Right renal cortex interstitium (tissue), 3 donors: ENCODE results near the gene NSUN4. TPM values are rescaled to one million over a fixed set of nuclear protein-coding genes. Genes with fewer than 3 reads are reported as not detected.
"Not testable (repeated sequence)": the region's sequence is repeated elsewhere in the genome, so short reads cannot be mapped to it uniquely, and the experiment has no call there.

Source experiments
- DNase-seq, 3 donors: peaks; one replicate each; pipeline ENCODE4 v3.0.0-alpha.2; 2013; ENCODE audit warnings: low read depth in 3 of 3, low spot score in 2 of 3
- polyA plus RNA-seq, 3 donors: library from polyadenylated mRNA; unstranded; fragments of 120-200 nt; gene quantifications; one replicate each; pipeline ENCODE4 v1.2.1, GENCODE V29; 2013; ENCODE audit not compliant: insufficient read length in 3 of 3

The NSUN4 gene
- polyA plus RNA-seq, result 10 to 100 TPM; 25.4 to 28.0 (median 27.8) TPM

- DNase-seq, result peak; percentile 86 to 90 (median 87)
Observed at GRCh38 chr1:46340404-46341221, at the start of gene NSUN4. TSS of gene NSUN4 (plus strand) at chr1:46340807. CDS start at chr1:46340827, 20 bp downstream.

GRCh38 chr1:46295306-46295705 lies 45.3 kb upstream of the NSUN4 start:
- DNase-seq, result no peak

DNA sequence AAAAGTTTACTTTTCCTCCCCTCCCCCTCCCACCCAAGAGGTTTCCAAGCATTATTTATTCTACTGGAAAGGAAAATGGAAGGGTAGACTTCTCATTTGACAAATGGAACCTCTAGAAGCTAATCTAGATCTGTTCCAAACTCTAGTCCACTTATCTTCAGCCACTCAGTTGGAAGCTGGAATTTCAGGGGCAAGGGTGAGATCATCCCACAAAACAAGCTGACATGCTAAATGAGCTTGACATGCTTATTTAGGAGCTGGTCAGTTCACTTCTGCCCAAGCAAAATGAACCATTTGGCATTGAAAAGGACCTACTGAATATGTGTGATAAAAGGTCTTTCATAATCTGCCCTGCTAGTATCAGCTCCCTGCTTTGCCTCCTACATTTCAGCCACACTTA lies 42.2 kb upstream of the NSUN4 start:
- DNase-seq, result no peak

DNA sequence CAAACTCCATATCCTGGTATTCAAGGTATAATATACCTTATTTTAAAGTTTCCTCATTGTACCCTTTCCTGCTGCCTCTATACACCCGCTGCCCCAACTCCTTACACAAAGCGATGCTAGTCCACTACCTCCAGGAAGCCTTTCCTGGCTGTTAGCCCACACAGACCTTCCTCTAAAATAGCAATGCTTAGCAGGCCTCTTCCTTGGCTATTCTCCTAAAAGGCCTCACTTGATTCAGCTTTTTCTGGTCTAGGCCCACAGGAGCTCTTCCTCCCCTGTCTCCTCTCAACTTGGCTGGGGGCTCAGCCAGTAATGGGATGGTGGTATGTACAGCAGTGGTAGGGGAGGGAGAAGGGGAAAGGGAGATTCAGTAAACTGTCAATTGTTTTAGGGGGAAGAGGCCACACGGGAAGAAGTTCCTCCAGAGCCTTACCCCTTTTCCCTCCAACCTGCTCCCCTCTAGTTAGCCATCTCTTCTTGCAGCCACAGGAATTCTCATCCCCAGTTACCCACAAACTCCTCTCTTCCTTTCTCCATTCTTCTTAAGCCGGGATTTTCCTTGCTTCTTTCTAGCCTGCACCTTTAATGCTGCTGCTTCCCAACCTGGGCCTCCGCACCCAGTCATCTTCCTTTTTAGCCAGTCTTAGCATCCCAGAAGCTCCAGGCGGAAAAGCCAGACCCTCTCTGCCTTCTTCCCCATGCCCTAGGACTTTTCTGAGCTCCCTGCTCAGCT lies 39.8 kb upstream of the NSUN4 start:
- DNase-seq, result no peak

DNA sequence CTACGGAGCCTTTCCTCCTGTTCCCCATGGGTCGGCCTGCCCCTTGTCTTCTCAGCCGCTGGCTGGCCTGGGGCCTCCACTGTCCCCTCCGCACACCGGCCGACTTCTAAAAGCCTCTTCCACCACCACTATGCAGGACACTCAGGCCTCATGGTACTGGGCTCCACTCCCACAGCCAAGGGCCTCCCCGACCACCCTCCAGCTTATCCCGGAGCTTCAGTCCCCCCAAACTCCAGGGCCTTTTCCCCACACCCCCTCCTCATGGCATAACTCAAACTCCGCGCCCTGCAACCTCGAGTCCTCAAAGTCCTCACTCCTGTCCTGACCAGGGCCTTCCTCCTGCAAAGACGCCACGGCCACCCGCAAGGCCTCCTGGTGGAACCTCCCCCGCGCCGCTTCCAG lies 39.2 kb upstream of the NSUN4 start:
- peak in 2 of 3 donors; percentile 10 to 15 for DNase-seq

DNA sequence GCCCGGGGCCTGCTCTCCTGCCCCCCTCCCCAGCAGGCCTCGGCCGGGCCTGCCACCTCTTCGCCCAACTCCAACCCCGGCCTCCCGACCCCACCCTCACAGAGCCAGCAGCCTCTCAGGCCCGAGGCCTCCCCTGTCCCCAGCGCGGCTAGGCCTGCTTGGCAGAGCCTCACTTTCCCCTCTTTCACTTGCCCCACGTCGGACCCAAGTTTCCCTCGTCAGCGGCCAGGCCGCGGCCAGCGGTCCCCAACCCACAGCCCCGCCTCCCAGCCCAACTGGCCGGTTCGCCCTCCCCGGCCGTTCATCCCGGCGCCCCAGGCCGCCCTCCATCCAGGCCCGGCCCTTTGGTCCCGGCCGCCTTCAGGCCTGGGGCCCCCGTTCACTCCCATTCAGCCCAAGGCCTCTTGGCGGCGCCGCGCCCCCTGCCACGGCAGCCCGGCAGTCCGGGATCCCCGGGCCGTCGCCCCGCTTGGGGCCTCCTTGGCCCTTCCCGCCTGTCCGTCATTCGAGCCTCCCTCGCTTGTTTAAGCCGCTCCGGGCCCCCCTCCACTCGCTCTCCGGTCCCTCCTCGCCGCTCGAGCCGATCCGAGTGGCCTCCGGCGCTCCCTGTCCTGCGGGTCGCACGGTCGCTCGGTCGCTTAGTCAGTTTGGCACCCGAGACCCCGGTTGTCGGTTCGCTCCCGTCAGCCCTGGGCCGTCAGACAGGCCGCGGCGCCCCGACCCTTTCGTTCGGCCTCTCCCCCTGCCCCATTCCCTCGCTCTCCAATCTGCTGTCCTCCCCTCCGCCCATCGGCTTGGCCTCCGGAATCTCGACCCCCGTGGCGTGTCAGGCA lies 38.6 kb upstream of the NSUN4 start:
- peak; percentile 29 to 51 (median 41) for DNase-seq

- DNase-seq, result peak in 2 of 3 donors; percentile 25 to 29
Observed at GRCh38 chr1:46302641-46303037, 38.0 kb upstream of the NSUN4 start.

- DNase-seq, result peak; percentile 92 to 96 (median 95)
Observed at GRCh38 chr1:46303038-46303871, 37.4 kb upstream of the NSUN4 start, which contains the start of the genes LRRC41 and UQCRH. TSS of gene LRRC41 (minus strand) at chr1:46303616. CDS start at chr1:46303322, 294 bp downstream. TSS of gene UQCRH (plus strand) at chr1:46303698. CDS start at chr1:46303767, 69 bp downstream.

- DNase-seq, result no peak
Observed at GRCh38 chr1:46303872-46304326, 36.7 kb upstream of the NSUN4 start.

DNA sequence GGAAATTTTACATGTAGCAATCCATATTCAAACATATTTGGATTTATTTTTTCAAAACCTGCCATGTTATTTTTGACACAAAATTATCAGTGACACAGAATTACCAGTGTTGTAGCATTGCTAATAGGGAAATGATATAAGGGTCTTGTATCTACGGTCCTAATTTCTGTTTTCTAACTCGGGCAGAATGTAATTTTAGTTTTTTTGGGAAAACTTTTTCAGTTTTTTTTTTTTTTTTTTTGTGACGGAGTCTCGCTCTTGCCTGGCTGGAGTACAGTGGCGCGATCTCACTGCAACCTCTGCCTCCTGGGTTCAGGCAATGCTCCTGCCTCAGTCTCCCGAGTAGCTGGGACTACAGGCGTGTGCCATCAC lies 34.5 kb upstream of the NSUN4 start:
- no peak for DNase-seq

GRCh38 chr1:46309401-46310159 lies 31.0 kb upstream of the NSUN4 start:
- DNase-seq, result no peak

DNA sequence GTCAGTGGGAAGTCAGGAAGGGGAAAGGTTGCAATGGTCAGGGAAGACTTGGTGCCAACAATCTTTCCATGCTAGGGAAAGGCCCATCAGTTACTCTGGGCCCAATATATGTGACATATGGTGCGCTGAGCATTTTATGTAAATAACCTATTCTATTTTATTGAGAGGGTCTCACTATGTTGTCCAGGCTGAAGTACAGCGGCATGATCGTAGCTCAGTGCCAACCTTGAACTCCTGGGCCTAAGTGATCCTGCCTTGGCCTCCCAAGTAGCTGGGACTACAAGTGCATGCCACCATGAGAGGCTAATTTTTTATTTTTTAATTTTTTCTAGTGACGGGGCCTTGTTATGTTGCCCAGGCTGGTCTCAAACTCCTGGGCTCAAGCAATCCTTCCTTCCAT lies 30.3 kb upstream of the NSUN4 start:
- DNase-seq, result no peak

GRCh38 chr1:46315669-46316403 lies 24.8 kb upstream of the NSUN4 start:
- no peak for DNase-seq

DNA sequence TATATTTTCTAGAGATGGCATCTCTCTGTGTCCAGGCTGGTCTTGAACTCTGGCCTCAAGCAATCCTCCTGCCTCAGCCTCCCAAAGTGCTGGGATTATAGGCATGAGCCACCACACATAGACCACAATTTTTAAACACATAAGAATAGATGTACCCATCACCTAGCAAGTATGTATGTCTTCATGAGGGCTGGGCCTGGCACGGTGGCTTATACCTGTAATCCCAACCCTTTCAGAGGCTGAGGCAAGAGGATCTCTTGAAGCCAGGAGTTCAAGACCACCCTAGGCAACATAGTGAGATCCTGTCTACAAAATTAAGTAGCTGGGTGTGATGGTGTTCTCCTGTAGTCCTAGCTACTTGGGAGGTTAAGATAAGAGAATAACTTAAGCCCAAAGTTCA lies 23.3 kb upstream of the NSUN4 start:
- DNase-seq, result no peak

DNA sequence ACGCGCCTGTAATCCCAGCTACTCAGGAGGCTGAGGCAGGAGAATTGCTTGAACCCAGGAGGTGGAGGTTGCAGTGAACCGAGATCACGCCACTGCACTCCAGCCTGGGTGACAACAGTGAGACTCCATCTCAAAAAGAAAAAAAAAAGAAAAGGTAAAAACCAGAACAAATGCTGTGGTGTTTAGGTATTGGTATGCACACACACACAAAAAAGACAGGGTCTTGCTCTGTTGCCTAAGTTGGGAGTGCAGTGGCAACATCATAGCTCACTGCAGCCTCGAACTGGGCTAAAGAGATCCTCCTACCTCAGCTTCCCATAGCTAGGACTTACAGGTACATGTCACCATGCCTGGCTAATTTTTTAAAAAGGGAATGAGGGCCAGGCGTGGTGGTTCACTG lies 21.3 kb upstream of the NSUN4 start:
- DNase-seq, result not testable (repeated sequence)

DNA sequence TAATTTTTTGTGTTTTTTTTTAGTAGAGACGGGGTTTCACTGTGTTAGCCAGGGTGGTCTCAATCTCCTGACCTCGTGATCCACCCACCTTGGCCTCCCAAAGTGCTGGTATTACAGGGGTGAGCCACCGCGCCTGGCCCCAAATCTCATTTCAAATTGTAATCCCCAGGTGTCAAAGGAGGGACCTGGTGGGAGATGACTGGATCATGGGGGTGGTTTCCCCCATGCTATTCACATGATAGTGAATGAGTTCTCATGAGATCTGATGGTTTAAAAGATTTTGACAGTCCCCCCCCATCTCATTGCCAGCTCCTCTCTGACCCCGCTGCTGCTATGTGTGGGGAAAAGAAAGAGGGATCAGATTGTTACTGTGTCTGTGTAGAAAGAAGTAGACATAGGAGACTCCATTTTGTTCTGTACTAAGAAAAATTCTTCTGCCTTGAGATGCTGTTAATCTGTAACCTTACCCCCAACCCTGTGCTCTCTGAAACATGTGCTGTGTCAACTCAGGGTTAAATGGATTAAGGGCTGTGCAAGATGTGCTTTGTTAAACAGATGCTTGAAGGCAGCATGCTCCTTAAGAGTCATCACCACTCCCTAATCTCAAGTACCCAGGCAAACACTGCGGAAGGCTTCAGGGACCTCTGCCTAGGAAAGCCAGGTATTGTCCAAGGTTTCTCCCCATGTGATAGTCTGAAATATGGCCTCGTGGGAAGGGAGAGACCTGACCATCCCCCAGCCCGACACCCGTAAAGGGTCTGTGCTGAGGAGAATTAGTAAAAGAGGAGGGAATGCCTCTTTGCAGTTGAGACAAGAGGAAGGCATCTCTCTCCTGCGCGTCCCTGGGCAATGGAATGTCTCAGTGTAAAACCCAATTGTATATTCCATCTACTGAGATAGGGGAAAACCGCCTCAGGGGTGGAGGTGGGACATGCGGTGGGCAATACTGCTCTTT lies 20.4 kb upstream of the NSUN4 start:
- DNase-seq, result not testable (repeated sequence)

GRCh38 chr1:46322191-46322590 lies 18.4 kb upstream of the NSUN4 start:
- DNase-seq, result not testable (repeated sequence)
